Left ventricle myocardium inferior (tissue), 1 donor: ENCODE results near the gene KCTD7. TPM values are rescaled to one million over a fixed set of nuclear protein-coding genes. Genes with fewer than 3 reads are reported as not detected.
"Not testable (repeated sequence)": the region's sequence is repeated elsewhere in the genome, so short reads cannot be mapped to it uniquely, and the experiment has no call there.

ENCODE experiments used
- DNase-seq: peaks from one replicate; pipeline ENCODE4 v3.0.0-alpha.2; 2020
- H3K27ac ChIP-seq: fragments of 200-600 bp; replicated peaks from 2 replicates; pipeline ENCODE4 v1.8.0; 2021
- H3K27me3 ChIP-seq: fragments of 200-600 bp; 2 replicates; pipeline ENCODE4 v1.8.0; 2021; ENCODE audit warnings: low read depth
- H3K36me3 ChIP-seq: fragments of 200-600 bp; 2 replicates; pipeline ENCODE4 v1.8.0; 2021
- H3K4me1 ChIP-seq: fragments of 200-600 bp; 2 replicates; pipeline ENCODE4 v1.8.0; 2021
- H3K4me3 ChIP-seq: fragments of 200-600 bp; 2 replicates; pipeline ENCODE4 v1.8.0; 2021; ENCODE audit warnings: mild to moderate bottlenecking, moderate library complexity
- H3K9me3 ChIP-seq: fragments of 200-600 bp; replicated peaks from 2 replicates; pipeline ENCODE4 v1.8.0; 2021
- intact Hi-C: fragments of 100-400 bp; cut with micrococcal nuclease; formaldehyde crosslinking; loops from one replicate; pipeline ENCODE4 v1.11.0; 2022
- total RNA-seq: library from RNA; stranded (reverse); fragmentation: NEBNext Ultra II Directional; extraction: Animal tissue kit (Norgen Biotek cat#: 25700); gene quantifications from one replicate; pipeline ENCODE4 v1.2.1, GENCODE V29; 2021
- TF ChIP-seq, protein P1 (sequence below): fragments of 200-600 bp; IDR thresholded peaks from 2 replicates; pipeline ENCODE4 v1.8.0; 2021; ENCODE audit warnings: antibody characterized with exemption, mild to moderate bottlenecking, borderline replicate concordance
- donor health status: DM: no; HTN: yes; CAD: no; lungs with severe emphysema.

Gene KCTD7
- total RNA-seq, 1 donor from 2014 or later: 10.8 TPM

GRCh38 chr7:66641526-66641871 is 12.8 kb downstream of the KCTD7 start:
- no peaks in the 10 kb centered on the region for H3K27me3 ChIP-seq
- H3K36me3 ChIP-seq: peaks cover 92% of the 10 kb centered on the region
- intact Hi-C loops: no loop called here
- TF ChIP-seq, protein P1, sequence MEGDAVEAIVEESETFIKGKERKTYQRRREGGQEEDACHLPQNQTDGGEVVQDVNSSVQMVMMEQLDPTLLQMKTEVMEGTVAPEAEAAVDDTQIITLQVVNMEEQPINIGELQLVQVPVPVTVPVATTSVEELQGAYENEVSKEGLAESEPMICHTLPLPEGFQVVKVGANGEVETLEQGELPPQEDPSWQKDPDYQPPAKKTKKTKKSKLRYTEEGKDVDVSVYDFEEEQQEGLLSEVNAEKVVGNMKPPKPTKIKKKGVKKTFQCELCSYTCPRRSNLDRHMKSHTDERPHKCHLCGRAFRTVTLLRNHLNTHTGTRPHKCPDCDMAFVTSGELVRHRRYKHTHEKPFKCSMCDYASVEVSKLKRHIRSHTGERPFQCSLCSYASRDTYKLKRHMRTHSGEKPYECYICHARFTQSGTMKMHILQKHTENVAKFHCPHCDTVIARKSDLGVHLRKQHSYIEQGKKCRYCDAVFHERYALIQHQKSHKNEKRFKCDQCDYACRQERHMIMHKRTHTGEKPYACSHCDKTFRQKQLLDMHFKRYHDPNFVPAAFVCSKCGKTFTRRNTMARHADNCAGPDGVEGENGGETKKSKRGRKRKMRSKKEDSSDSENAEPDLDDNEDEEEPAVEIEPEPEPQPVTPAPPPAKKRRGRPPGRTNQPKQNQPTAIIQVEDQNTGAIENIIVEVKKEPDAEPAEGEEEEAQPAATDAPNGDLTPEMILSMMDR: no peak
- H3K27ac ChIP-seq: peak overlapping the region; percentile 46
- H3K4me1 ChIP-seq: peaks cover 18% of the 10 kb centered on the region
- no peak for DNase-seq
- H3K9me3 ChIP-seq: no peaks in the 10 kb centered on the region
- H3K4me3 ChIP-seq: no peak overlapping the region

DNA sequence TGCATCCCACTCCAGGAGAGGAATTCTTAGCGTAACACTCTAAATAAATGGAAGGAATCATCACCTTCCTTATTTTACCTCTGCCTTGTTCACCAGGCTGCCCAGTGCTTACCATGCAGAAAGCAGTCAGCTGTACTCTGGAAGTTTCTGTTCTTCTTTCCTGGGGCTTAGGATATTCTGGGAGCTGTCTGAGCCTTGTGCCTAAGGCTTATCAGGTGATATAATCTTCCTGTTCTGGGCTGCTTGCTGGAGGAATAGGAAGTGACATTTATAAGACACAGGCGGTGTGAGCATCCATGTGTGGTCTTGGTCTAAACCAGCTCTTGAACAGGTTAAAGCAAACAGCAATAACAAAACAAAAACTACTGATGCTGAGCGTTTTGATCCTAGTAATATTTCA is 13.5 kb downstream of the KCTD7 start:
- TF ChIP-seq, protein P1: no peak
- peaks cover 86% of the 10 kb centered on the region for H3K36me3 ChIP-seq

GRCh38 chr7:66642932-66643331 is 14.3 kb downstream of the KCTD7 start:
- Histone ChIP-seq H3K27ac (no peak overlapping the region), H3K9me3 (no peaks in the 10 kb centered on the region), H3K36me3 (peaks cover 78% of the 10 kb centered on the region), H3K4me1 (peaks cover 18% of the 10 kb centered on the region), H3K4me3 (no peak overlapping the region), H3K27me3 (no peaks in the 10 kb centered on the region)
- no peak for DNase-seq
- TF ChIP-seq, protein P1: no peak
- intact Hi-C loops: no loop called here

More for the DNA sequence above, 13.5 kb downstream of the KCTD7 start:
- no peak for DNase-seq
- no peaks in the 10 kb centered on the region for H3K27me3 ChIP-seq
- no peak overlapping the region for H3K4me3 ChIP-seq
- intact Hi-C loops: no loop called here
- no peaks in the 10 kb centered on the region for H3K9me3 ChIP-seq
- H3K27ac ChIP-seq: no peak overlapping the region
- peaks cover 18% of the 10 kb centered on the region for H3K4me1 ChIP-seq

GRCh38 chr7:66643395-66643794 is 14.7 kb downstream of the KCTD7 start:
- no peak for DNase-seq
- no peaks in the 10 kb centered on the region for H3K27me3 ChIP-seq
- peaks cover 74% of the 10 kb centered on the region for H3K36me3 ChIP-seq
- no peak overlapping the region for H3K4me3 ChIP-seq
- H3K27ac ChIP-seq: no peak overlapping the region
- intact Hi-C loops: no loop called here
- TF ChIP-seq, protein P1: no peak
- H3K9me3 ChIP-seq: no peaks in the 10 kb centered on the region
- H3K4me1 ChIP-seq: peaks cover 18% of the 10 kb centered on the region

GRCh38 chr7:66651026-66651425 is 22.3 kb downstream of the KCTD7 start:
- H3K27me3 ChIP-seq, H3K36me3 ChIP-seq, intact Hi-C loops, H3K4me3 ChIP-seq, DNase-seq, H3K27ac ChIP-seq, H3K9me3 ChIP-seq: not testable (repeated sequence)
- peaks cover 29% of the 10 kb centered on the region for H3K4me1 ChIP-seq

DNA sequence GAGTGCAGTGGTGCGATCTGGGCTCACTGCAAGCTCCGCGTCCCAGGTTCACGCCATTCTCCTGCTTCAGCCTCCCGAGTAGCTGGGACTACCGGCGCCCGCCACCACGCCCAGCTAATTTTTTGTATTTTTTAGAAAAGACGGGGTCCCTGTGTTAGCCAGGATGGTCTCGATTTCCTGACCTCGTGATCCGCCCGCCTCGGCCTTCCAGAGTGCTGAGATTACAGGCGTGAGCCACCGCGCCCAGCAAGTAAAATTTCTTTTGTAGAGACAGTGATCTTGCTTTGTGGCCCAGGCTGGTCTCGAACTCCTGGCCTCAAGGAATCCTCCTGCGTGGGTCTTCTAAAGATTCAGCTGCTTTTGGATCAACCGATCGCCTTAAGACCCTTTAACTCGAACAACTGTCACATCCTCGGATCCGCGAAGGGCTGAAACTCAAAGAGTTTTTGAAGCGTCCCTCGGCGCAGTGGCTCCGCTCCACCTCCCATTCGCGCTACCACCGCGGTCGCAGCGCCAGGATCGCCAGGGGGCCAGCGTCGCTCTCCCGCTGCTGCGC is 25.1 kb downstream of the KCTD7 start:
- DNase-seq, intact Hi-C loops, H3K27me3 ChIP-seq, H3K36me3 ChIP-seq, H3K9me3 ChIP-seq: not testable (repeated sequence)
- TF ChIP-seq, protein P1: peak; percentile 47
- peak overlapping the region; percentile 90 for H3K4me3 ChIP-seq
- H3K4me1 ChIP-seq: peaks cover 37% of the 10 kb centered on the region
- H3K27ac ChIP-seq: peak overlapping the region; percentile 97
